Activated CD4-positive, alpha-beta T cell treated with anti-CD3 and anti-CD28 coated beads, Interleukin-2, amount 50 U/mL, for 16 hours (primary cell): ENCODE results near the gene HPSE.
"Not testable (repeated sequence)": the region's sequence is repeated elsewhere in the genome, so short reads cannot be mapped to it uniquely, and the experiment has no call there.

Experiments used
- DNase-seq: peaks from one replicate; pipeline ENCODE4 v3.0.0-alpha.2; 2020

Gene HPSE

DNA sequence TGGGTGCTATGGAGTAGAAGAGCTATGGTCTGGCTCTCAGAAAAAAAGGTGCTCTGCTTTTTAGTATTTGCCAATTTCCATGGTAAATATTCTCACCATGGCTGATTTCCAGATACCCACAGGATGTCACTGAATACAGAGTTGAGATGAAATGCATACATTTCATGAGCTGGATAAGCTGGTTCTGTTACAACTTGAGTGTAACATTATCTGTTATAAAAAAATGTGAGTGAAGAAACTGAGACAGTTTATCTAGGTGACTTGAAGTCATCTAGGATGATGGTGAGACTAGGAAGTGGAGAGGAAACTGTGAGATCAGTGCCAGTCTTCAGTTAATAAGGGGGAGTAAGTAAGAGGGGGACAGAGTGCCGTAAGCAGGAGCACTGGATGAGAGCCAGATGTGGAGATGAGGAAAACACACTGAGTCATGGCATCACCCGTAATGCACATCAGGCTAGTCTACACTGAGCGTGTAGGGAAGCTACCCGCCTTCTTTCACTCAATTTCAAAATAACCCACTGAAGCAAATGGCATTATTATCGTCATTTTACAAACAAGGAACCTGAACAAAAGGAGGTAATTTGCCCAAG lies 5.0 kb downstream of the HPSE start:
- no peak for DNase-seq

- no peak for DNase-seq
Observed at GRCh38 chr4:83328521-83329187, 6.0 kb downstream of the HPSE start.

DNA sequence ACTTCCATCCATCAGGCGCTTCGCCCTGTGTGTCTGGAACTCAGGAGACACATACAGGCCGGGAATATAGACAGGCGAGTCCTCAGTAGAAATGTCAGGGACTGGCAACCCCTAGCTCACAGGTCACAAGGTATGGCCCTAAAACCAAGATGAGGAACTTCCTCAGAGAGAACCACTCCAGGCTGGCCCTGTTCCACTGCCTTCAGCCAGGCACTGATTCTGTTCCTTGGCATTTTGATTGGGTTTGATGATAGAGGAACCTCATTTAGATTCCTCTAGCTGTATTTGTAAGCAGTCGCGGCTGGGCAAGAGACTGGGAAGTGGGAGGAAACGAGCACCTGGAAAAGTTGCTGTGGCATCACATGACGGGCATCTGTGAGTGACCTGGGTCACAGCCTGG lies 8.1 kb downstream of the HPSE start:
- no peak for DNase-seq

- DNase-seq = not testable (repeated sequence)
Observed at GRCh38 chr4:83325306-83325705, 9.3 kb downstream of the HPSE start.

DNA sequence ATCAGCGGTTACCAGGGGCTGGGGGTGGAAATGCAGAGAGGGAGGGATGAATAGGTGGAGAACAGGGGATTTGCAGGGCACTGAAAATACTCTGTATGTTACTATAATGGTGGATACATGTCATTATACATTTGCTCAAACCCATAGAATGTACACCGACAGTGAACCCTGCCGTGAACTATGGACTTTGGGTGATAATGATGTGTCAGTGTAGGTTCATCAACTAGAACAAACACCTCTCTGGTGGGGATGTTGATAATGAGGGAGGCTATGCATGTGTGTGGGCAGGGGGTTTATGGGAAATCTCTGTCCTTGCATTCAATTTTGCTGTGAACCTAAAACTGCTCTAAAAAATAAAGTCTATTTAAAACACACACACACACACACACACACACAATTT lies 11.5 kb downstream of the HPSE start:
- DNase-seq = no peak

DNA sequence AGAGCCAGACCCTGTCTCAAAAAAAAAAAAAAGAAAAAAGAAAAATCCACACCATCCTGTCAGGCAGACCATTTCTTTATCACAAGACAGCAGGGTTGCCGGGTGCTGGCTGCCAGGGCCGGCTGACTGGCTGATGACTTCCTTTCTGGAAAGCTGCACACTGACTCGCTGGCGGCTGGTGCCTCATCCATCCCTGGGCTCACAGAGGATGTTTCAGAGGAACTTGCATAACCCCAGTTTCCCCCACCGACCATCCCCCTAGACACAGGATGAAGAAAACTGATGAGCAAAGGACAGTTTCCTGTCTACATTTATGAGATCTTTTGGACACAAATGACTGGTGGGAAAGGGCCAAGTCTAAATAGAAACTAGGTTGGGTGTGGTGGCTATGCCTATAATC lies 14.1 kb downstream of the HPSE start:
- DNase-seq = peak; percentile 52

DNA sequence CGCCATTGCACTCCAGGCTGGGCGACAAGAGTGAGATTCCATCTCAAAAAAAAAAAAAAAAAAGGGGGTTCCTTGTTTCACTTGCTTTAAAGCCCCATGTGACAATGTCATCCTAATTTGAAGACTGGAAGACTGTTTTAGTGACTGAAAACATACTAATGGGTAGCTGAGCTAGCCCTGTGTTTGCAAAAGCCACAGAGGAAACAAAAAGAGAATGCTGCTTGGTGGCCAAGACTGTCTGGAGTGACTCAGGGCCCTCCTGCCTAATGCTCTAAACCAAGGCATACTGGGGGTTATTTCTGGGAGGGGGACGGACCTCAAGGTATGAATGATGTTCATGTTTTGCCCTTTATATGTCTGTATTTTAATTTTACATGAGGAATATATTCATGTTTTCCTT lies 16.0 kb downstream of the HPSE start:
- DNase-seq = no peak

- DNase-seq = no peak
Observed at GRCh38 chr4:83317671-83318070, 17.0 kb downstream of the HPSE start.

GRCh38 chr4:83316459-83317165 lies 18.0 kb downstream of the HPSE start:
- no peak for DNase-seq

- no peak for DNase-seq
Observed at GRCh38 chr4:83315341-83315870, 19.2 kb downstream of the HPSE start.

DNA sequence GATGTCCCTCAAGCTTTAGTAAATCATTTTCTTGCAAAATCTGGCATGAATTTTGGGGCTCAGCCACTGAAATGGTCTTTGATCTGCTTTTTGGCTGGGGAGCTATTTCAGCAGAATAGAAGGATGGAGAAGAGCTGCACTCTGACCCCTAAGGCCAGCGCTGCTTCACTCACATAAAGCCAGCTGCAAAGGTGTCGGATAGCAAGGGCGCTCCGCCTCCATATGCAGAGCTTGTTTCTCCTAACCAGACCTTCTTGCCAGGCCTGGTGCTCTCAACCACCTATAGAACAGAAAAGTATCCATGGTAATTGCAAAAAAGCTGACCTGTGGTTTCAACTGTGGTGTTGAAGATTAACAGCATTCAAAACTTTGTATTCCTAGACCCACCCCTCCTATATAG lies 26.0 kb downstream of the HPSE start:
- DNase-seq = no peak

DNA sequence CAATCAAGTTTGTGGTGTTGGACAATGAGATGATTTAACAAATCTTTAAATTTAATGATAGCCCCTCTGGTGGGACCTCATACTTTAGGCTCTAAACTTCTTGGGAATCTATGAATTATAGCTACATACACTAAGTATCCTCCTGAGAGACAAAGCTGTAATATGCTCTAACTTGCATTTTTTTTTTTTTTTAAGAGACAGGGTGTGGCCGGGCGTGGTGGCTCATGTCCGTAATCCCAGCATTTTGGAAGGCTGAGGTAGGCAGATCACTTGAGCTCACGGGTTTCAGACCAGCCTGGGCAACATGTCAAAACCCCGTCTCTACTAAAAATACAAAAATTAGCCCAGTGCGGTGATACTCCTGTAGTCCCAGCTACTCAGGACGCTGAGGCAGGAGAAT lies 26.7 kb downstream of the HPSE start:
- no peak for DNase-seq

DNA sequence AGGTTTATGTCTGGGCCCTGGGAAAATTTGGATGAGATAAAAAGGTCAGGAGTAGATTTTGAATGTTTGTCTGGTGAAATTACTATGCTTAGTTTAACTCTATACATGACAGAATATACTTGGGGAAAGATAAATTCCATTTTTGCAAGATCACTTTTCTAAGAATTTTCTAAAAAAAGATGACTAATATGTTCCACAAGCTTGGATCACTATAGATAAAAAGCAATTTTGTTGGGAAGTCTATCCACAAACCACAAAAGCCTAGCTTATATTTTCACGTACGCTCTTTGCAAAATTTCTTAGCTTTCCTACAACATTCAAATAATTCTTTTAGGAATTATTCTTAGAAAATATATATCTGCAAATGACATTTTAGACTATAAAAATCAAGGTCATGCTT lies 29.5 kb downstream of the HPSE start:
- no peak for DNase-seq

DNA sequence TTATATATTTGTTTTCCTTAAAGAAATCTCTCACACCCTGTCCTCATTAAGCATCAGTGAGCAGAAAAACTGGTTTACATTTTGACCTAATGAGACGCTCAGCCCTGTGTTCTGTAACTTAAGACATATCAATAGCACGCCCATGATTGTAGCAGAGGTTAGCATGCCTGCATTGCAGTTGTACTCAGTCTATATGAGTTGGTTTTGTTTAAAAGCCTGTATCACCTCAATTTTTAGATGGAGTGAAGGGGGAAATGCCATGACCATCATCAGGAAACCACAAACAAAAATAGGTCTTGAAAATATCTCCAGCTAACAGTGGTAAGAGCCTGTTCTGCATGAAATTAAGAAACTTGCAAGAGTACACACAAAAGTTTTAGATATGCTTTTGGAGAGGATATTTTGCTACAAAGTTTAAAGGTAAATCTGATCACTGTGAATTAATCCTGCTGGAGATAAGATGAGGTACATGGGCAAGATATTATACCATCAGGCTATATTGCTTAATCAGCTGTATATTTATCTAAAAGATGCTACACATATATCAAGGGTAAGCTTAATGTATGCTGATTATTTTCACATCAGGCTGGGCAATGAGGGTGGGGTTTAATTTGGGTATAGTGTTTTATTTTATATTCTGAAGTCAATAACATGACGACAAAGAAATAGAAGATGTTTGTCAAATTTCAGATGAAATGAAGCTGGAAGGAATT lies 36.9 kb downstream of the HPSE start:
- DNase-seq = no peak

GRCh38 chr4:83293305-83294046 lies 41.2 kb downstream of the HPSE start:
- DNase-seq = no peak

DNA sequence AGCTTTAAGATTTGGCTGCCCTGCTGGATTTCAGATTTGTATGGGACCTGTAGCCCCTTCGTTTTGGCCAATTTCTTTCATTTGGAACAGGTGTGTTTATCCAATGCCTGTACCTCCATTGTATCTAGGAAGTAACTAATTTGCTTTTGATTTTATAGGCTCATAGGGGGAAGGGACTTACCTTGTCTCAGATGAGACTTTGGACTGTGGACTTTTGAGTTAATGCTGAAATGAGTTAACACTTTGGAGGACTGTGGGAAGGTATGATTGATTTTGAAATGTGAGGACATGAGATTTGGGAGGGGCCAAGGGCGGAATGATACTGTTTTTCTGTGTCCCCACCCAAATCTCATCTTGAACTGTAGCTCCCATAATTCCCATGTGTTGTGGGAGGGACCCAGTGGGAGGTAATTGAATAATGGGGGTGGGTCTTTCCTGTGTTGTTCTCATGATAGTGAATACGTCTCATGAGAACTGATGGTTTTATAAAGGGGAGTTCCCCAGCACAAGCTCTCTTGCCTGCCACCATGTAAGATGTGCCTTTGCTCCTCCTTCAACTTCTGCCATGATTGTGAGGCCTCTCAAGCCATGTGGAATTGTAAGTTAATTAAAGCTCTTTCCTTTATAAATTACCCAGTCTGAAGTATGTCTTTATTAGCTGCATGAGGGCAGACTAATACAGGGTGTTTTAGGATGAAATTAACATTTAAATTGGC lies 44.4 kb downstream of the HPSE start:
- DNase-seq = not testable (repeated sequence)

- DNase-seq = not testable (repeated sequence)
Observed at GRCh38 chr4:83288381-83288780, 46.3 kb downstream of the HPSE start.

DNA sequence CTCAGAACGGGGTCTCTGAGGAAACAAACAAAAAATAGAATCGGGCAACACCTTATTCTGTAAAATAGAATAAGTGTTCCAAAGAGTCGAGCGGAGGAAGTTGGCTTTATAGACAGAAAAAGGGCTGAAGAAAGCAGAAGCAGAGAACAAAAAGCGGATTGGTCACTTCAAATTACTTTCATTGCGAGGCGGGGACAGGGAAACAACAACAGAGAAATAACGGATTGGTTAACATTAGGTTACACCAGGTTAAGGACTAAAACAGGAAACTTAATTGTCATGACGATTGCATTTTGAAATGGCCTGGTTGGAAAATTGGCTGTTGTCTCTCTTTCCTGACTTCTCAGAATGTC lies 49.6 kb downstream of the HPSE start:
- peak; percentile 46 for DNase-seq

- peak; percentile 95 for DNase-seq
Observed at GRCh38 chr4:83284193-83285054, 50.2 kb downstream of the HPSE start, which contains the start of gene COQ2. Gene COQ2, minus strand, starts transcription at chr4:83284798. Its CDS starts 34 bp downstream, at chr4:83284764.

GRCh38 chr4:83283181-83283580 lies 51.5 kb downstream of the HPSE start:
- no peak for DNase-seq

DNA sequence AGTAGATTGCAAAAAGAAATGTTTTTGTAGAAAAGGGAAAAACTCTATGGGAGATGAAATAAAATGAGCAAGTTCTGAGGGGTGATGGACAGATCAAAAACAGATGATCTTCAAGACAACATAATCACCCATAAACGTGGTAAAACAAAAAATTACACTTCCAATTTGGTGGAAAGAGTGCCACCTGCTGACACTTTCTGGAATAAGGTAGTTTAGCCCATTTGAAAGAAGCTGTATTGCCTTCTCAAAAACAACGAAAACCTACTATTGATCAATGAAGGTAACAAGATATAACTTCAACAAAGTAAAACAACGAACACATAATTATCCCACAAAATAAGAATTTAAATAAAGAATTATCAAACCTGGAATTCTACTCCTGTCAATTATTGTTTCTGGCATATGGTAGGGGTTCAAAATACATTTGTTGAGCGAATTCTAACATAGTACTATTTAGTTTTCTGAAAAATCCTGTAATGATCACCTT lies 52.6 kb downstream of the HPSE start:
- peak; percentile 77 for DNase-seq
